CD4-positive, alpha-beta T cell treated with Interleukin-4 for 4 hours (primary cell): ENCODE data around the gene TCEAL7.

Experiments
- DNase-seq: peaks from one replicate; pipeline ENCODE4 v3.0.0-alpha.2; 2020

Gene TCEAL7

DNA sequence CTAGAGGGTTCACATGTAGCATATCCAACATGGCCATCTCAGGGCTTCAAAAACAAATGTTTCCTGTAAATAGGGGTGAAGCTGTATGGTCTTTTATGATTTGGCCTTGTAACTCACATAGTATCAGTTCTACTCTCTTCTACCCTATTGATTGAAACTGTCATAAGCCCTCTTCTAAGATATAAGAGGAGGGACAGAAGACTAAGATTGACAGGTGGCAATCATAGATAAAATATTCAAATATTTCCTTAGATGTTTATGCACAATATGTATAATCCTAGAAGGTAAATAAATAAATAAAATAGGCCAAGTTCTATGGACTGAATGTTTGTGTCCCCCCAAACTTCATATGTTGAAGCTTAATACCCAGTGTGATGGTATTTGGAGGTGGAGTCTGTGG lies 39.4 kb downstream of the TCEAL7 start:
- DNase-seq = no peak

- no peak for DNase-seq
Observed at GRCh38 chrX:103372886-103373285, 42.8 kb downstream of the TCEAL7 start.

DNA sequence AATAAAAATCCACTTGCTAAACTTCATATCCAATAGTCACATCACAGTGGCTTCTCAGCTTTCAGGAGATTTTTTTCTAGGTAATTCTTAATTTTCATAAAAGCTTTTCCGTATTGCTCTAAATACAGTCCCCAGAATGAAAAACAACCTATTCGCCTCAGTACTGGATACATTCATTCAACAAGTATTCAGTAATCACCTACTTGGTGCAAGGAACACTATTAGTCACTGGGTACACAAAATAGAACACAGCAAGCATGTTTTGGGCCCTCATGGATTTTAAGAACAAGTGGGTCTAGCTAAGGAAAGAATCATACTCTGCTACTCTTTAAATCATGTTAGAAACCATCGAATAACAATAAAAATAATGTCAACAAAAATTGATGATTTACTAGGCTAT lies 43.5 kb downstream of the TCEAL7 start:
- no peak for DNase-seq

- no peak for DNase-seq
Observed at GRCh38 chrX:103376118-103376978, 46.3 kb downstream of the TCEAL7 start, which contains the start of gene BEX3. Gene BEX3 (plus strand): TSS chrX:103376538. CDS start chrX:103377522, 984 bp downstream.

- DNase-seq = no peak
Observed at GRCh38 chrX:103376979-103377324, 46.9 kb downstream of the TCEAL7 start.

GRCh38 chrX:103378990-103379389 lies 49.0 kb downstream of the TCEAL7 start:
- DNase-seq = no peak
